ENCODE data around the gene TRPM3.

Gene TRPM3

GRCh38 chr9:71097671-71098070, 23.8 kb downstream of the TRPM3 start:
- no peak for DNase-seq (ENCODE audit: low spot score)

GRCh38 chr9:71096421-71097108, 24.9 kb downstream of the TRPM3 start:
- DNase-seq (ENCODE audit: low spot score): no peak

- DNase-seq (ENCODE audit: low spot score): no peak
Measured at GRCh38 chr9:71094708-71095251, 26.6 kb downstream of the TRPM3 start.

GRCh38 chr9:71090896-71091295, 30.5 kb downstream of the TRPM3 start:
- DNase-seq (ENCODE audit: low spot score): no peak

GRCh38 chr9:71079451-71079850, 42.0 kb downstream of the TRPM3 start:
- no peak for DNase-seq (ENCODE audit: low spot score)

GRCh38 chr9:71076096-71076495, 45.3 kb downstream of the TRPM3 start:
- no peak for DNase-seq (ENCODE audit: low spot score)

GRCh38 chr9:71073494-71073893, 47.9 kb downstream of the TRPM3 start:
- no peak for DNase-seq (ENCODE audit: low spot score)

GRCh38 chr9:71072587-71072986, 48.8 kb downstream of the TRPM3 start:
- no peak for DNase-seq (ENCODE audit: low spot score)

- DNase-seq (ENCODE audit: low spot score): no peak
Measured at GRCh38 chr9:71071633-71072032, 49.8 kb downstream of the TRPM3 start.

GRCh38 chr9:71058660-71059059, 62.8 kb downstream of the TRPM3 start:
- DNase-seq (ENCODE audit: low spot score): no peak

GRCh38 chr9:71052287-71052686, 69.1 kb downstream of the TRPM3 start:
- DNase-seq (ENCODE audit: low spot score): no peak

- peak; percentile 33 for DNase-seq (ENCODE audit: low spot score)
Measured at GRCh38 chr9:71048280-71048679, 73.1 kb downstream of the TRPM3 start.

- DNase-seq (ENCODE audit: low spot score): no peak
Measured at GRCh38 chr9:71042448-71042990, 78.9 kb downstream of the TRPM3 start.

- no peak for DNase-seq (ENCODE audit: low spot score)
Measured at GRCh38 chr9:71037521-71037920, 83.9 kb downstream of the TRPM3 start.

GRCh38 chr9:71036501-71036900, 84.9 kb downstream of the TRPM3 start:
- no peak for DNase-seq (ENCODE audit: low spot score)

- DNase-seq (ENCODE audit: low spot score): no peak
Measured at GRCh38 chr9:71032779-71033178, 88.6 kb downstream of the TRPM3 start.

GRCh38 chr9:71025728-71026127, 95.7 kb downstream of the TRPM3 start:
- DNase-seq (ENCODE audit: low spot score): no peak

- no peak for DNase-seq (ENCODE audit: low spot score)
Measured at GRCh38 chr9:71025201-71025600, 96.2 kb downstream of the TRPM3 start.

- no peak for DNase-seq (ENCODE audit: low spot score)
Measured at GRCh38 chr9:71010258-71010657, 111.2 kb downstream of the TRPM3 start.

GRCh38 chr9:71005456-71005855, 116.0 kb downstream of the TRPM3 start:
- DNase-seq (ENCODE audit: low spot score): no peak

- no peak for DNase-seq (ENCODE audit: low spot score)
Measured at GRCh38 chr9:71004196-71004595, 117.2 kb downstream of the TRPM3 start.

- no peak for DNase-seq (ENCODE audit: low spot score)
Measured at GRCh38 chr9:71003346-71003745, 118.1 kb downstream of the TRPM3 start.

GRCh38 chr9:71001780-71002386, 119.5 kb downstream of the TRPM3 start:
- DNase-seq (ENCODE audit: low spot score): peak; percentile 63

All from kidney tubule cell (primary cell).